NOMO-1 treated with dmso at 0.1 percent for 144 hours (cell line): ENCODE data around the gene RPP25L.
A peak's percentile ranks its signal among the peaks of the same experiment; 100 is the strongest.

ENCODE experiments used
- DNase-seq: peaks from one replicate; lab custom pipeline; 2025; ENCODE audit not compliant: unreplicated experiment; lab: John Stamatoyannopoulos, UW

The RPP25L gene

DNA sequence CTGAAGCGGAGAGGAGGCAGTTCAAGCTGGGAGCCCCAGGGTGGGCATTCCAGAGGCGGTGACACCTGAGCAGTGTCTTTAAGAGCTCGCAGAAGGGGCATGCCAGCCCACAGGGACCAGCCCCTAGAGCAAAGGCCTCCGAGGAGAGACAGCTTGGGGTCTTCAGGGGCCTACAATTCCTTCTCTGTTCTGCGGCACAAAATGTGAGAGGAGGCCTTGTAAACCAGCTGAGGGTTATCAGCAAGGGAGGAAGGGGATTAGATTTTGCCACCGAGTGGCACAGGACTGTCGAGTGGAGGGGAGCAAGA, 26.2 kb upstream of the RPP25L start:
- no peak for DNase-seq

DNA sequence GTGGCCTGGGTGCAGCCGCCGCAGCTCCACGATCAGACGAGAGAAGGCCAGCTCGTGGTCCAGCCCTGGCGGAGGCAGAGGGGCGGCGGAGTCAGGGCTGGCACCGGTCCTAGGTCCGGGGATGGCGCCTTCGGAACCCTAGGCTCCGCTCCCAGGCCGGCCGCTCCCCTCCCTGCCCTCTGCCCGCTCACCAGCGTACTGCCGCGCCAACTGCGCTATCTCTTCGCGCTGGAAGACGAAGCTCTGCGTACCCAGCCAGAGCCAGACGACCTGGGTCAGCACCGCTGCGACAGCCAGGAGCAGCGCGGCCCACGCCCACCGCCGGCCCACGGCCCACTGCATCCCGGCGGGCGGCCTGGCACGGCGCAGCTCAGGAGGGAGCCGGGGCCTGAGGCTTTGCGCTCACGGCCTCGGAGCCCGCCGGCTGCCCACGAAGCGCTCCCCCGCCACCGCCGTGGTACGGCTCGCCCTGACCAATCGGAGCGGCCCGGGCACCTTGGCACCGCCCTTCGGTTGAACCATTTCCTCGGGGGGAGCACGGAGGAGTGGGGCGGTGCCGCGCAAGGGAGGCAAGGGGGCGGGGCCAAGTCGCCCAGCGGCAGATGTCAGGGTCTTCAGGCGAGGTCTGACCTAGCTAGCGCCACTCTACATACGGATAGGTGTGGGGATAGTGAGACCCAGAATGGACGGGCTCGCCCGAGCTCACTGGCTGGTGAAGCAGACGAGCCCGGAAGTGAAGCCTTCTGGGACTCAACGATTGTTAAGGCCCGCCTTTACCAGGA, 25.6 kb upstream of the RPP25L start, which contains the start of gene SIGMAR1:
SIGMAR1 (minus strand) TSS at position 432 of the 782 bp plus-strand sequence; CDS start at position 342, 90 bp downstream.
- peak; percentile 95 for DNase-seq

DNA sequence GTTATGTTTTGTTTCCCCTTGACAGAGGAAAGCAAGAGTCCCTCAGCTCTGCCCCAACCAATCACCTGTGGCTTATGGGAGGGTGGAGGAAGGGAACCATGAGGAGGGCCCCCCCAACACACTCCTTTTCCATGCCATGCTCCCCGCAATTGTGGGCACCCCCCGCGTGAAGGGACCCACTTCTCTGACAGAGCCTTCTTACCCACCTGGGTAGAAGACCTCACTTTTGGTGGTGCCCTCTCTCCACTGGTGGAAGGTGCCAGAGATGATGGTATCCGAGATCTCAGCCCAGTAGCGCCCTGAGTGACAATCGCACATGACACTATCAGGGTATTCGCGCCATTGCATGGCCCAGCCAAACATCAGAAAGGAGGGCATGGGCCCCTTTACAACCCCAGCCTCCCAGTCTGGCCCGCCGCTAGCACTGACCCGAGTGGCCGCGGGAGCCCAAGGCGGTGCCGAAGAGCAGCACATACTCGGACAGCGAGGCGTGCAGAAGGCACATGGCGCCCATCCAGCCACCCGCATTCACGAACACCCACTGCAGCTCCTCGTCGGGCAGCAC, 25.0 kb upstream of the RPP25L start:
- DNase-seq = no peak

DNA sequence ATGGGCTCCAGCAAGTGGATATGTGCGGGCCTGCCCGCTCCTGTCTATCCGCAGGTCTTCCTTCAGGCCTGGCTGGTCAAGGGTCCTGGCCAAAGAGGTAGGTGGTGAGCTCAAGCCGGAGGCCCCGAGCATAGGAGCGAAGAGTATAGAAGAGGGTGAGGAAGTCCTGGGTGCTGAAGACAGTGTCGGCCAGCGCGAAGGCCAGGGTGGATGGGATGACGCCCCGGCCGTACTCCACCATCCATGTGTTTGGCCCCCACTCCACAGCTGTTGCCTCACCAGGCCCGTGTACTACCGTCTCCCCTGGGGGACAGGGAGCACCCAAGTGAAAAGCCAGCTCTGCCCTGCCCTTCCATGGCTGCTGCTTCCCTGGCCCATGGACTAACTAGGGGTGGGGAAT, 23.7 kb upstream of the RPP25L start:
- DNase-seq = no peak

DNA sequence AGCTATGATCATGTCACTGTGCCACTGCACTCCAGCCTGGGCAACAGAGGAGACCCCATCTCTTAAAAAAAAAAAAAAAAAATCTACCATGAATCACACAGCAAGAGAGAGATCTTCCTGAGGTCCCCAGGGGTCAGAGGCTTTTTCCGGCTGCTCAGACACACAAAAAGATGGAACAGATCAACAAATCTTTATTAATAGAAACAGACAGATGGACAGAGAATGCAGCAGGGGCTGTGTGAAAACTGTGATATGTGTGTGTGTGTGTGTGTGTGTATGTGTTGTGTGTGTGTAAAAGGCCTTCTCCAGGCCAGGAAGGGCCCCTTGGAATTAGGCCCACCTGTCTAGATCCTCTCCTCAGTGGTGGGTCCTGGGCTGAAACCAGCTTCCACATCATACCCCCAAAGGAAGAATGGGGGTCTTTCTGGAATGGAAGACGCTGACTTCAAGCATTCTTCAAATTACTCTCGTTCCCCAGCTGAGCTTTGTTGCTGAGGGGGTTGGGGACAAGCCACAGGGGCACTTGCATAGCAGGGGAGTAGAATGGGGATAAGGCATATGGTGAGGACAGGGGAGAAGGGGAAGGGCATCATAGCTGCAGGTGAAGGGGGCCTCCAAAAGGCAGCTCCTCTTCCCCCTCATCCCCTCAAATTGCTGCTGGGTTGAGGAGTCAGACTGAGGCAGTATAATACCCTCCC, 22.8 kb upstream of the RPP25L start:
- DNase-seq = no peak

DNA sequence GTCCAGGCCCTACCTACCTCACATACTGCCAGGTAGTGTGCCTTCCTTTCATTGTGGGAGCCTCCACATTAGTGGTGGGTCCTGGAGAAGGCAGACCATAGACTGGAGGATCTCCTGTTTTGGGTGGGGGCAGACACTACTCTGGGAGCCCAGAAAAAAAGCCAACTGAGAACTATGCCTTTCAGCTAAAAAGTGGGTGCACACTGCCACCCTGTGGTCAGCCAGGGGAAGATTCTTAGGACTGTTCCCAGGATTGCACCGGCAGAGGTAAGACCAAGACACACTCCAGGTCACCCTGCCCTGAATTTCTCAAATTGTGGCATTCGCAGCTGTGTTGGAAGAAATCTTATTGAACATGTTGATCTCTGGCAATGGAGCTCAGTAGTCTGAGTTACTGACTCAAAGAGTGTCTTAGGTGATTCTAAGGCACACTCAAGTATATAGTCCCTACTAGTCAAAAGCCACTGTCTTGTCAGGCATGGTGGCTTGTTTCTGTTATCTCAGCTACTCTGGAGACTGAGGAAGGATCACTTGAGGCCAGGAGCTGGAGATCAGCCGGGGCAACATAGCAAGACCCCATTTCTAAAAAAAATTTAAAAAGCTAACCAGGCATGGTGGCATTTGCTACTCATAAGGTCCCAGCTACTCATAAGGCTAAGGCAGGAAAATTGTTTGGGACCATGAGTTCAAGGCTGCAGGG, 22.1 kb upstream of the RPP25L start:
- peak; percentile 53 for DNase-seq

DNA sequence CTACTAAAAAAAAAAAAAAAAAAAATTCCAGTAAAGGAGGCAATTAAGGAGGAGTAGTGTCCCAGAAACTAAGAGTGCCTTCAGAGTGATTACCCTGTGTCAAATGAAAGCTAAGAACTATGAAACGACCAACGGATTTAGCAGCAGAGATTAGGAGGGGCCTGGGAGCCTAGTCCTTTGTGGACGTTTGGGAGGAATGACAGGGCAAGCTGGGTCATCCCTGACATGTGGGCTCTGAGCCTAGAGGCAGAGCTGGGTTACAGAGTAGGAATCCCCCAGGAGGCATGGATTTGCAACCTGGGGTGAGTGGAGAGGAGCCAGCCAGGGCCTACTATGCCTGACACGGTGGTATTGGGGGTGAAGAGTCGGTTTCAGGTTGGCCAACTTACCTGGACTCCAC, 21.3 kb upstream of the RPP25L start:
- no peak for DNase-seq

DNA sequence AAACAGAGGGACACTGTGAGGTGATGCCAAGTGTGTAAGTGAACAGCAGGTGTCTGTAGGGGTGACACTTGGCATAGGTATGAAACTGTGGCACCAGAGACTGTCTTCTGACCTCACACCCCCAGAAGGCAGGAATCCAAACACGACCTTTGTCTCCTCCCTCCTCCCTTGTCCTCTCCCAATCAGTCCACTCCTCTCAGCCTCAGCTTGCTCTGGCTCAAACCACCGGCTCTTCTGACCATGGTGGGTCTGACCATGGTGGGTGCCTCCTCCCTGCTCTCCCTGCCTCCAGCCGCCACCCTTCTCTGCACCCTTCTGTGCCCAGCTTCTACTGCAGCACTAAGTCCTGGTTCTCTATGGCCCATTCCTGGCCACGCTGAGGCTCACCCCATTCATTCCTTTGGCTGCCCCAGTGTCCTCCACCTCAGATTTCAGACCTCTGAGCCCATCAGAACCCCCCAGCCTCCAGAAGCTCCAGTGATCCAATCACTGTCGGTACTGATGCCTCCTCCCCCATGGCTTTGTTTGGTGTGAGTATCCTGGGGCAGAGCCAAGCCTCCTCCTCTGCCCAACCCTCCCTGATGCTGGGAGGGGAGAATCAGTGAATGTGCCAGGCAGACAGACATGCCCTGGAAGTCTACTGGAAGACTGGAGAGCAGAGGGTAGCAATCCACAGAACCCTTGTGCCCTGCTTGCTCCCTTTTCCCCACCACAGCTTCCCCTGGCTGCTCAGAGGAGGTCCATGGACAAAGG, 18.7 kb upstream of the RPP25L start:
- DNase-seq = no peak

DNA sequence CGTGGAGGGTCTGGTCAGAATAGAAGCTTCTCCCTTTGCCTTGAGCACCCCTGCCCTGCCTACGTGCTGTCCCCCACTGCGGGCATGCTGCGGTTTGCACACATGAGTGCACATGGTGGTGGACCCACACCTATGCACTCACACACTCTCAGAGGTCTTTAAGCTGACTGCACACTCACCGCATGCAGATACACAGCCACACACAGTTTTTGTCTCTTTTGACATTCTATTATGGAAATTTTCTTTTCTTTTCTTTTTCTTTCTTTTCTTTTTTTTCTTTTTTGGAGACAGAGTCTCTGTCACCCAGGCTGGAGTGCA, 17.6 kb upstream of the RPP25L start:
- DNase-seq = no peak

DNA sequence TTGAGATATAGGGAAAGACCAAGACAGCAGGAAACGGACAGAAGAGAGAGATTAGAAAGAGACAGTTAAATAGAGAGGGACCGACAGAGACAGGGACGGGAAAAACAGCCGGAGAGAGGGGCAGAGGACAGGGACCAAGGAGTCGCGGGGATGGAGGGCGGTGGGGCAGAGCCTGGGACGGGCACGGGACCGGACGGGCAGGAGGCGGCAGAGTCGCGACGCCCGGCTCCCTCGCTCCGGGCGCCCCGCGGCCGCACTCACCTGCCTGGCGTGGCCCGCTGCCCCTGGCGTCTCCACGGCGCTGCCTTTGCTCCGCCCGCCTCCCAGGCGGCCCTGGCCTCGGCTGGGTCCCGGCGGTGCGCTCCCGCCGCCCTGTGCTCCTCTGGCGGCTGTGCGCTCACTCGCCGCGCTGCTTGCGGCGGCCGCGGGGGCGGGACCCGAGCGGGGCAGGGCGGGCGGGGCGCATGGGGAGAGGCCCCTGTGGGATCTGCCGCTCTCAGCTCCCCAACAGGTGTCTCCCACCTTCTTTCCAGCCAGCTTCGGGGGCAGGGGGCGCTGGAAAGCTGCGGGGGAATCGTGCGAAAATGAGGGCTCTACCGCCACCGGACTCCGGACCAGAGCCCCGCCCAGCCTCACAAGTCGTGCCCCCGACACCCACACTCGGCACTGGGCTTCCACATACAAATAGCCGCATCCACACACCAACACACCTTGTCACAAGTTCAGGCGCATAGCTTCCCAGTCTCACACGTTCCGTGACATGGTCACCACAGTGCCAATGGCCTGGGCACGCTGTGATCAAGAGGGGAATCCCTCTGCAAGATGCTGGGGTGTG, 17.0 kb upstream of the RPP25L start, which contains the start of gene ARID3C:
ARID3C (minus strand) TSS at position 411 of the 835 bp plus-strand sequence. CDS start 1,052 bp downstream, outside the sequence.
- DNase-seq = no peak

DNA sequence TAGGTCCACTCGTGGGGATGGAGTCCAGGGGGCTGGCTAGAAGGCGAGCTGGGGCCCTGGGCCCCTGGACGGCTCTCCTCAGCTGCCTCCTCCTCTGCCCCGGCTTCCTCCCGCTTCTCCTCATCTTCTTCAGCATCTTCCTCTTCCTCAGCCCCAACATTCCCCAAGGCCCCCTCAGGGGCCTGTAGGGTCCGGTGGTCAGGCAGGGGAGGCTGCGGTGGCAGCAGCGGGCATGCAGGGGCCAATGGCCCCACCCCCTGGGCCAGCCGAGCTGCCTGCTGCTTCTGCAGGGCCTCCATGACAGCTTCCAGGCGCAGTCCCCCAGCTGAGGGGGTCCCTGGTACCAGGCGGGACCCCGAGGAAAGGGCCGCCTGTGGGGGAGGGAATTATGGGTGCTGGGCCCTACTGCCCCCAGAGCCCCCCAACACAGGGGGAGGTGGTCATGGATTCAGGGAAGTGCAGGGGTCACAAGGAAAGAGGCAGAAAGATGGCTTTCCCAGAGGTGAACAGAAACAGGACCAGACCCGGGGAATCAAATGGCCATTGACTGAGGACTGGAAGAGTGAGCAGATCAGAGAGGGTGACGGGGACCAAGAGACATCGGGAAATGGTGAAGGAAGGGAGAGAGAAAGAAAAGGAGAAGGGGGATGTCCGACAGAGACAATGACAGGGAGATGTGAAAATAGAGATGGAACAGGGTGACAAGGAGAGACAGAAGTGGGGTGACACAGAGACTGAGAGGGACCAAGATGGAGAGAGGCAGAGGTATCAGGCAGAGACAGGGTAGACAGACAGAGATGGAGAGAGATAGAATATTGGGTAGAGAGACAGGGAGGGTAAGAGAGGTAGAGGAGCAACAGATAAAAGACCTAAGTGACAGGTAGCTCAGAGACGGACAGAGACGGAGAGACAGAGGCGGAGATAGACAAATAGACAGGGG, 16.1 kb upstream of the RPP25L start:
- DNase-seq = no peak

DNA sequence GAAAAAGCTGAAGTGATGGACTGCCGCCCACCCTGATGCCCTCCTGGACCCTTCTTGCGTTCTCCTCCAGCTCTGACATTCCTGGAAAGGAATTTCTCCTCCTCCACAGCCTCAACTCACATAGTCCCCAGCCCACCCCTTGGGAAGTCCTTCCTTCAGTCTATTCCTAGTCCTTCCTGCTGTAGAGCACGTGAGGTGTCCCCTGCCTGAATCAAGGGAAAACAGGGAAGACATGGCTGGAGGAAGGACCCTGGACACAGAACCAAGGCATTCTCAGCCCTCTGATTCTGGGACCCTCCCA, 13.2 kb upstream of the RPP25L start:
- DNase-seq = no peak

DNA sequence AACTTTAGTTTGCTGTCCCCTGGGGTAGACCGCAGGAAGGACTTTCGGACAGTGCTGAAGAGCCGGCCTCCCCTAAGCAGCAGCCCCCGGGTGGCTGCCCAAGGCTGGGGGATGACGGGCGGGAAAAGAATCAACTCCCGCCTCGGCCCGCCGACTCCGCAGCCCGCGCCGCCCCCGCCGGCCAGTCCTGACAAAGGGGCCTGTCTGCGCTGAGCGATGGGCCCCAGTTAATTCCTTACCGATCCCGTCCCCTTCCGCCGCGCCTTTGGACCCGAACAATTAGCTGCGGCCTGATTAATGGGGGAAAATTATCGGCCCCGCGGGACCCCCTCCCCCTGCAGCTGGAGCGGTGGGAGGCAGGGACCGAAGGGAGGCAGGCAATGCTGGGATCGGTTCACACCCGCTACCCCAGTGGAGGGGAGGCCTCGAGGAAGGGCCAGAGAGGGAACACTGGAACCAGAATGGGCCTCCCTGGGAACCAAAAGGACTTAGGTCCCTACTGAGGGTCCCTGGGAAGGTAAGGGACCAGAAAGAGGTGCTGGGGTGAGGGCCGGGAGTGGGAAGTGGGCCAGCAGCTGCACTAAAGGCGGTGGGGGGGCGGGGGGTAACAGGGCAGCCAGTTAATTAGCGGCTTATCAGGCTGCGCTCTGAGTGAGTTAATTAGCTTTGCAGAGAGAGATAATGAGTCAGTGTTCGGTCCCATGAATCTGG, 12.7 kb upstream of the RPP25L start:
- no peak for DNase-seq

DNA sequence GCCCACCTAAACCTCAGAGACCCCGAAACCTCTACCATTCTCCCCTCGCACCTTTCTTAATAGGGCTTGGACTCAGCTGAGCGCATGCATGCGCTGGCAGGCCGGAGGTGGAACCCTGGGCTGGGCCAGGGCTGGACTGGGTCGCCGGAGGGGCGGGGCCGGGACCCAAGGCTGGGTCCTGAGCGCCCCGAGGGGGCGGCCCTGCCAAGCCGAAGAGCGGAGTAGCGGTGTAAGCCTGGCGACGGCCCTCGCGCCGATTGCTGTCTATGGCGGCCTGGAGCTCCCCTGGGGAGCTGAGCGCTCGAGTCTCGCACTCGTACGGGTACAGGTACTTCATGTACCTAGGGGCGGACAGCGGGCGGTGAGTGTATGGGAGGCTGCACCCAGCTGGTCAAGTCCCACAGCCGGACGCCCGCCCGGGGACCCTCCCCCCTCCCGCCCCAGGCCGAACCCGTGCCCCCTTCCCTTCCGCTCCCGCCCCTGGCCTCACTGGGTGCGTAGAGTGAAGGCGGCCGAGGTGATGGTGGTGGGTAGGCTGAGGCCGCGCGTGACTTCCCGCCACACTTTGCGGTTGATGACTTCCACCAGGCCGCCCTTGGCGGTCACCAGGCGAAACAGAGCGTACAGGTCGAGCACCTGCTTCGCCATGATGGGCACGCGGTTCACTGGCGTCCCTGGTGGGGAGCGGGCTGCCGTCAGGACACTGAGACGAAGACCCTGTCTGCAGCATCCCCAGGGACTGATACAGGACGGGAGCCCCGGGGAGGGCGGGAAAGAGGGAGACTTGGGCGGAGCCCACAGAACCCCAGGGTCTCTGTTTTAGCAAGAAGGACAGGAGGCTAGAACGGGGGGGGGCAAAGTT, 11.7 kb upstream of the RPP25L start:
- DNase-seq = no peak

DNA sequence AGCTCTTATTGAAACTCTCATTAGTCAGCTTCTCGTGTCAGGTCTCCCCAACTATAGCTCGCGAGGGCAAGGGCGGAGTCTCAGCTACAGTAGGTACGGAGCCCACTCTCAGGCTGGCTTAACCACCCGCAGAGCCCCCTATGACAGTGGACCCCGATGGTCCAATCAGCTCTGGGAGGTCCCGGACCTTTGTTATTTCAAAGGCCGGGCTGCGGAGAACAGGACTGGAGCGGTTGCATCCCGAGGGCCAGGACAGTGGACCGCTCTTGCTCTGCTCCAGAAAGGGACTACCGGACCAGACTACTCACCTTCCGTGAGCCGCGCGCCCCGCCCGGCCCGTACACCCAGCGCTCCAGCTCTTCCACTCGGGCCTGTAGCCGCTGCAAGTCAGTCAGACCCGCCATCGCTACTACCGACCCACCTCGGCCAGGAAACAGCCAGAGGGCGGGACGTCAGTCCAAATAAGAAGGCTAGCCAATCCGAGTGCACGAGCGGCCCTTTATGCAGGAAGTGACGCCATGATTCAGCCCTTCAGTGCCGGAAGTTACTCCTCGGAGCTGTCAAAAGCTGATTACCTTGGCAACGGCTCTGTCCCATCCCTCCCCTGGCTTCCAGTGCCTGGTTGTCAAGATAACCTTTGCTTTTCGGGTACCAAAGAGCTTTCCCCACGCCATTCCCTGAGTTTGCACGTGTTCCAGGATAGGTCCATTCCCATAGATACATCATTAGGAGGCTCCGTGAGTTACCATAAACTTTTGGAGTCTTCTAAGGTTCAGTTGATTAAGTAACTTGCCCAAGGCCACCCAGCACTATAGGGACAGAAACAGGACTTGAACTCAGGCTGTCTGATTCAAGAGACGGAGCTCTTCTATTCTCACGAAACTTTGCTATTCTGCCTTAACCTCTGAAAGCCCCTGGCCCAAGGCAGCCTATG, 8.4 kb upstream of the RPP25L start, which contains the start of gene DCTN3:
DCTN3 (minus strand) TSS at position 435 of the 934 bp plus-strand sequence; CDS start at position 404, 31 bp downstream.
- DNase-seq = peak; percentile 96

DNA sequence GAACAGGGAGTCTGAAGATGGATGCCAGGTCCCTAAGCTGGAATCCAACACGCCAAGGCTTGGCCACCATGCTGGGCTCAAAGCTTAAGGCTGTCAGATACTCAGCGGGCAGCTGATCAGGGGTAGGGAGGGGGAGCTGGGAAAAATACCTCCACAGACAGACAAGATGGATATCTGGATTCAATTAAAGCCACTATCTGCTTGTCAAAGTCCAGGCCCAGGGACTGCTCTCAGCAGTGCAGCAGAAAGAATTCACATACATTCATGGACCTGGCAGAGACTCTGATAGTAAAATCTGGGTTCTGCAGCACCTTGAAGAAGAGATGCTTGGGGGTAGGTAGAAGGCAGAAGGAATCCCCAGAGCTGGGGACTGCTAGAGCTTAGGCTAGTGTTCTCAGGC, 3.2 kb upstream of the RPP25L start:
- DNase-seq = no peak
